Liver (tissue), 9 donors: Measurements from ENCODE around the gene KRTAP17-1. TPM values are rescaled to one million over a fixed set of nuclear protein-coding genes. Genes with fewer than 3 reads are reported as not detected.

ENCODE experiments used
- DNase-seq: peaks from one replicate; pipeline ENCODE4 v3.0.0-alpha.2; 2017; ENCODE audit warnings: low spot score
- H3K27ac ChIP-seq, 2 donors: one replicate each; pipeline ENCODE4 v1.7.0; 2013; ENCODE audit warnings: inconsistent platforms in 2 of 2, low read length in 2 of 2, control low read depth in 1 of 2, low read depth in 1 of 2, mild to moderate bottlenecking in 1 of 2
- H3K27me3 ChIP-seq, 4 donors: one replicate each; pipeline versions ENCODE4 v1.6.1 to v1.7.0; 2013; ENCODE audit warnings: low read length in 3 of 4, inconsistent platforms in 1 of 4, mild to moderate bottlenecking in 1 of 4, moderate library complexity in 1 of 4; ENCODE audit not compliant: control insufficient read depth in 4 of 4, insufficient read depth in 4 of 4
- H3K36me3 ChIP-seq, 4 donors: one replicate each; pipeline versions ENCODE4 v1.6.1 to v1.7.0; 2013; ENCODE audit warnings: low read length in 3 of 4, mild to moderate bottlenecking in 3 of 4, low read depth in 1 of 4, moderate library complexity in 1 of 4; ENCODE audit not compliant: control insufficient read depth in 4 of 4, insufficient read depth in 3 of 4
- H3K4me1 ChIP-seq, 4 donors: one replicate each; pipeline versions ENCODE4 v1.6.1 to v1.7.0; 2013; ENCODE audit warnings: low read length in 3 of 4, mild to moderate bottlenecking in 3 of 4, moderate library complexity in 1 of 4; ENCODE audit not compliant: control insufficient read depth in 4 of 4, insufficient read depth in 4 of 4
- H3K4me3 ChIP-seq, 3 donors: one replicate each; pipeline versions ENCODE4 v1.6.1 to v1.7.0; 2013; ENCODE audit warnings: low read length in 3 of 3, control low read depth in 1 of 3, low read depth in 1 of 3, mild to moderate bottlenecking in 1 of 3
- H3K9ac ChIP-seq, 2 donors: one replicate each; pipeline ENCODE4 v1.7.0; 2013; ENCODE audit warnings: low read length in 2 of 2, mild to moderate bottlenecking in 2 of 2, moderate library complexity in 2 of 2, control low read depth in 1 of 2, low read depth in 1 of 2
- H3K9me3 ChIP-seq, 4 donors: one replicate each; pipeline versions ENCODE4 v1.6.1 to v1.7.0; 2013; ENCODE audit warnings: low read length in 3 of 4; ENCODE audit not compliant: control insufficient read depth in 4 of 4
- ATF3 ChIP-seq: IDR thresholded peaks from 2 replicates; pipeline ENCODE4 v1.6.1; 2016; ENCODE audit warnings: antibody characterized with exemption
- EGR1 ChIP-seq, 2 donors: IDR thresholded peaks; 2 replicates each; pipeline ENCODE4 v1.6.1; 2016 to 2018; ENCODE audit warnings: antibody characterized with exemption in 2 of 2, low read depth in 2 of 2
- FOXA1 ChIP-seq: IDR thresholded peaks from 2 replicates; pipeline ENCODE4 v1.6.1; 2016; ENCODE audit warnings: antibody characterized with exemption
- FOXA2 ChIP-seq: IDR thresholded peaks from 2 replicates; pipeline ENCODE4 v1.6.1; 2016; ENCODE audit warnings: antibody characterized with exemption
- GABPA ChIP-seq, 2 donors: IDR thresholded peaks in 1 of 2; conservative IDR thresholded peaks in 1 of 2; 2 replicates each; pipeline ENCODE4 v1.6.1; 2016; ENCODE audit warnings: antibody characterized with exemption in 2 of 2, mild to moderate bottlenecking in 1 of 2, moderate library complexity in 1 of 2
- HNF4A ChIP-seq, 2 donors: conservative IDR thresholded peaks; 2 replicates each; pipeline ENCODE4 v1.6.1; 2016; ENCODE audit warnings: antibody characterized with exemption in 2 of 2, mild to moderate bottlenecking in 2 of 2
- HNF4G ChIP-seq: IDR thresholded peaks from 2 replicates; pipeline ENCODE4 v1.6.1; 2016; ENCODE audit warnings: antibody characterized with exemption
- JUND ChIP-seq, 2 donors: IDR thresholded peaks; 2 replicates each; pipeline ENCODE4 v1.6.1; 2016; ENCODE audit warnings: antibody characterized with exemption in 2 of 2
- MAX ChIP-seq: IDR thresholded peaks from 2 replicates; pipeline ENCODE4 v1.6.1; 2016; ENCODE audit warnings: antibody characterized with exemption
- NR2F2 ChIP-seq: IDR thresholded peaks from 2 replicates; pipeline ENCODE4 v1.6.1; 2016; ENCODE audit warnings: antibody characterized with exemption
- RXRA ChIP-seq, 2 donors: IDR thresholded peaks; 2 replicates each; pipeline ENCODE4 v1.6.1; 2017 to 2018; ENCODE audit warnings: antibody characterized with exemption in 2 of 2, mild to moderate bottlenecking in 1 of 2
- TAF1 ChIP-seq: conservative IDR thresholded peaks from 2 replicates; pipeline ENCODE4 v1.6.1; 2016; ENCODE audit warnings: antibody characterized with exemption, mild to moderate bottlenecking
- YY1 ChIP-seq: IDR thresholded peaks from 2 replicates; pipeline ENCODE4 v1.6.1; 2016; ENCODE audit warnings: antibody characterized with exemption, mild to moderate bottlenecking
- WGBS: extraction: QIAGEN DNeasy Blood & Tissue Kit; methylation state at CpG from one replicate; pipeline ENCODE4 v1.1.7; 2013; 5-methylcytosine and 5-hydroxymethylcytosine counted together
- polyA plus RNA-seq, 2 donors: library from polyadenylated mRNA; stranded (reverse) in 1 of 2; unstranded in 1 of 2; fragments of 200-250 nt in 1 of 2; fragments of >200 nt in 1 of 2; fragmentation: Nextera tagmentation in 1 of 2; extraction: Ambion mirVana in 1 of 2; gene quantifications; one replicate each; pipeline versions ENCODE4 v1.2.1 to v1.2.3, GENCODE V29; 2013 to 2015
- total RNA-seq, 2 donors: library from RNA; depleted of rRNA; stranded (reverse); fragments of >200 nt; gene quantifications; one replicate each; pipeline ENCODE4 v1.2.3, GENCODE V29; 2014
- TF ChIP-seq, protein P1 (sequence below): IDR thresholded peaks from 2 replicates; pipeline ENCODE4 v1.6.1; 2016; ENCODE audit warnings: antibody characterized with exemption, mild to moderate bottlenecking
- TF ChIP-seq, protein P2 (sequence below): IDR thresholded peaks from 2 replicates; pipeline ENCODE4 v1.6.1; 2016; ENCODE audit warnings: antibody characterized with exemption
- donor health status: healthy.
- donor health status: healthy.
- donor health status: healthy.
- donor health status: healthy.
- donor health status: healthy.

Gene KRTAP17-1
- total and polyA plus RNA-seq, 4 donors, result not detected

DNA sequence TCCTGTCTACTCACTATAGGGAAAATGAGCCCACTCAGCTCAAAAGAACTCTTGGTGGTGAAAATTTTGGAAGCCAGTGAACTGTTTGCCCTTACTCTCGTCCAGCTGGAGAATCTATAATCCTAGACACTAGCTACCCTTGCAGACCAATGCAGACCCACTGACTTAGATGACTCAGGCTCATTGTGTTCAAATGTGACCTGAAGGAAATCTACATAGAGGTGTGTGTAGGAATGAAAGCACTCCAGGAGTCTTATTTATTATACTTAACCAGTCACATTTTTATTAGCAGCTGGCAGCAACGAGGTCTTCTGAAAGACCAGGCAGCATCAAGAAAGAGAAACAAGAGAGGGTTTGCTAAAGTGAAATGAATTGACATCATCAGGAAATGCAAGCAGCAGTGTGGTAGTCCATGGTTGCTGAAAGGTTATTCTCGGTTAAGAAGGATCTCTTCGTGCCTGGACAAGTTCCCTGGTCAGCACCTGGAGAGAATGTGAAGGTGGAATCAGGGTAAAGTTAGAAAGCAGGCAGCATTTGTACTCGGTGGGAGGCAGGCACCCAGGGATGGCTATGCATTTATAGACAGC lies 14.2 kb downstream of the KRTAP17-1 start:
- Histone ChIP-seq H3K4me3 (no peak overlapping the region), H3K27ac (no peak overlapping the region), H3K9me3 (no peaks in the 10 kb centered on the region), H3K4me1 (no peaks in the 10 kb centered on the region), H3K9ac (no peak overlapping the region), H3K27me3 (no peaks in the 10 kb centered on the region), H3K36me3 (no peaks in the 10 kb centered on the region)
- 61% methylated on average over 5 of the region's 5 CpGs for WGBS
- DNase-seq, result no peak
- TF ChIP-seq HNF4A (conservative IDR thresholded peaks at IDR 0.05) (no peak), RXRA (IDR thresholded peaks at IDR 0.05) (no peak), EGR1 (IDR thresholded peaks at IDR 0.05; ENCODE audit: low read depth in 2 of 2) (no peak), FOXA1 (no peak), ATF3 (no peak), TAF1 (no peak), NR2F2 (no peak), MAX (no peak), JUND (IDR thresholded peaks at IDR 0.05) (no peak), GABPA (IDR thresholded peaks at IDR 0.05 in 1 of 2, conservative IDR thresholded peaks at IDR 0.05 in 1 of 2) (no peak), YY1 (no peak), FOXA2 (no peak)
- TF ChIP-seq, protein P1, sequence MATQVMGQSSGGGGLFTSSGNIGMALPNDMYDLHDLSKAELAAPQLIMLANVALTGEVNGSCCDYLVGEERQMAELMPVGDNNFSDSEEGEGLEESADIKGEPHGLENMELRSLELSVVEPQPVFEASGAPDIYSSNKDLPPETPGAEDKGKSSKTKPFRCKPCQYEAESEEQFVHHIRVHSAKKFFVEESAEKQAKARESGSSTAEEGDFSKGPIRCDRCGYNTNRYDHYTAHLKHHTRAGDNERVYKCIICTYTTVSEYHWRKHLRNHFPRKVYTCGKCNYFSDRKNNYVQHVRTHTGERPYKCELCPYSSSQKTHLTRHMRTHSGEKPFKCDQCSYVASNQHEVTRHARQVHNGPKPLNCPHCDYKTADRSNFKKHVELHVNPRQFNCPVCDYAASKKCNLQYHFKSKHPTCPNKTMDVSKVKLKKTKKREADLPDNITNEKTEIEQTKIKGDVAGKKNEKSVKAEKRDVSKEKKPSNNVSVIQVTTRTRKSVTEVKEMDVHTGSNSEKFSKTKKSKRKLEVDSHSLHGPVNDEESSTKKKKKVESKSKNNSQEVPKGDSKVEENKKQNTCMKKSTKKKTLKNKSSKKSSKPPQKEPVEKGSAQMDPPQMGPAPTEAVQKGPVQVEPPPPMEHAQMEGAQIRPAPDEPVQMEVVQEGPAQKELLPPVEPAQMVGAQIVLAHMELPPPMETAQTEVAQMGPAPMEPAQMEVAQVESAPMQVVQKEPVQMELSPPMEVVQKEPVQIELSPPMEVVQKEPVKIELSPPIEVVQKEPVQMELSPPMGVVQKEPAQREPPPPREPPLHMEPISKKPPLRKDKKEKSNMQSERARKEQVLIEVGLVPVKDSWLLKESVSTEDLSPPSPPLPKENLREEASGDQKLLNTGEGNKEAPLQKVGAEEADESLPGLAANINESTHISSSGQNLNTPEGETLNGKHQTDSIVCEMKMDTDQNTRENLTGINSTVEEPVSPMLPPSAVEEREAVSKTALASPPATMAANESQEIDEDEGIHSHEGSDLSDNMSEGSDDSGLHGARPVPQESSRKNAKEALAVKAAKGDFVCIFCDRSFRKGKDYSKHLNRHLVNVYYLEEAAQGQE, result no peak
- TF ChIP-seq, protein P2, sequence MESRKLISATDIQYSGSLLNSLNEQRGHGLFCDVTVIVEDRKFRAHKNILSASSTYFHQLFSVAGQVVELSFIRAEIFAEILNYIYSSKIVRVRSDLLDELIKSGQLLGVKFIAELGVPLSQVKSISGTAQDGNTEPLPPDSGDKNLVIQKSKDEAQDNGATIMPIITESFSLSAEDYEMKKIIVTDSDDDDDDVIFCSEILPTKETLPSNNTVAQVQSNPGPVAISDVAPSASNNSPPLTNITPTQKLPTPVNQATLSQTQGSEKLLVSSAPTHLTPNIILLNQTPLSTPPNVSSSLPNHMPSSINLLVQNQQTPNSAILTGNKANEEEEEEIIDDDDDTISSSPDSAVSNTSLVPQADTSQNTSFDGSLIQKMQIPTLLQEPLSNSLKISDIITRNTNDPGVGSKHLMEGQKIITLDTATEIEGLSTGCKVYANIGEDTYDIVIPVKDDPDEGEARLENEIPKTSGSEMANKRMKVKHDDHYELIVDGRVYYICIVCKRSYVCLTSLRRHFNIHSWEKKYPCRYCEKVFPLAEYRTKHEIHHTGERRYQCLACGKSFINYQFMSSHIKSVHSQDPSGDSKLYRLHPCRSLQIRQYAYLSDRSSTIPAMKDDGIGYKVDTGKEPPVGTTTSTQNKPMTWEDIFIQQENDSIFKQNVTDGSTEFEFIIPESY, result no peak

- TF ChIP-seq HNF4G, result no peak
- no peak for TF ChIP-seq FOXA2
- TF ChIP-seq RXRA (IDR thresholded peaks at IDR 0.05), result no peak
- TF ChIP-seq NR2F2, result no peak
- TF ChIP-seq JUND (IDR thresholded peaks at IDR 0.05), result no peak
- TF ChIP-seq, protein P2, result no peak
- WGBS, result 84% methylated on average over 20 of the region's 20 CpGs
- H3K27me3 ChIP-seq, result no peaks in the 10 kb centered on the region
These were observed 16.9 kb downstream of the KRTAP17-1 start for GRCh38 chr17:41298458-41299135.

More at GRCh38 chr17:41298458-41299135, 16.9 kb downstream of the KRTAP17-1 start:
- no peak for DNase-seq
- Histone ChIP-seq H3K9ac (no peak overlapping the region), H3K9me3 (no peaks in the 10 kb centered on the region), H3K4me3 (no peak overlapping the region), H3K36me3 (no peaks in the 10 kb centered on the region), H3K4me1 (no peaks in the 10 kb centered on the region), H3K27ac (no peak overlapping the region)
